MM.1S (cell line): ENCODE results near the gene GM2A.

Experiments
- CTCF ChIP-seq: fragments of 300-600 bp; sonication (generic); IDR thresholded peaks from 2 replicates; pipeline ENCODE4 v1.5.1; 2016; ENCODE audit warnings: antibody characterized with exemption, low read length, mixed read lengths
- EZH2phosphoT487 ChIP-seq: fragments of 300-600 bp; sonication (generic); IDR thresholded peaks from 2 replicates; pipeline ENCODE4 v1.6.1; 2018; ENCODE audit warnings: antibody characterized with exemption, low read length

- TF ChIP-seq CTCF: no peak
- no peak for TF ChIP-seq EZH2phosphoT487
Measured at GRCh38 chr5:151281001-151281639, 28.1 kb downstream of the GM2A start.
